Liver (tissue), 9 donors: ENCODE data around the gene DMC1. TPM values are rescaled to one million over a fixed set of nuclear protein-coding genes. Genes with fewer than 3 reads are reported as not detected.

Source experiments
- DNase-seq: peaks from one replicate; pipeline ENCODE4 v3.0.0-alpha.2; 2017; ENCODE audit warnings: low spot score
- H3K27ac ChIP-seq, 2 donors: one replicate each; pipeline ENCODE4 v1.7.0; 2013; ENCODE audit warnings: inconsistent platforms in 2 of 2, low read length in 2 of 2, control low read depth in 1 of 2, low read depth in 1 of 2, mild to moderate bottlenecking in 1 of 2
- H3K27me3 ChIP-seq, 4 donors: one replicate each; pipeline versions ENCODE4 v1.6.1 to v1.7.0; 2013; ENCODE audit warnings: low read length in 3 of 4, inconsistent platforms in 1 of 4, mild to moderate bottlenecking in 1 of 4, moderate library complexity in 1 of 4; ENCODE audit not compliant: control insufficient read depth in 4 of 4, insufficient read depth in 4 of 4
- H3K36me3 ChIP-seq, 4 donors: one replicate each; pipeline versions ENCODE4 v1.6.1 to v1.7.0; 2013; ENCODE audit warnings: low read length in 3 of 4, mild to moderate bottlenecking in 3 of 4, low read depth in 1 of 4, moderate library complexity in 1 of 4; ENCODE audit not compliant: control insufficient read depth in 4 of 4, insufficient read depth in 3 of 4
- H3K4me1 ChIP-seq, 4 donors: one replicate each; pipeline versions ENCODE4 v1.6.1 to v1.7.0; 2013; ENCODE audit warnings: low read length in 3 of 4, mild to moderate bottlenecking in 3 of 4, moderate library complexity in 1 of 4; ENCODE audit not compliant: control insufficient read depth in 4 of 4, insufficient read depth in 4 of 4
- H3K4me3 ChIP-seq, 3 donors: one replicate each; pipeline versions ENCODE4 v1.6.1 to v1.7.0; 2013; ENCODE audit warnings: low read length in 3 of 3, control low read depth in 1 of 3, low read depth in 1 of 3, mild to moderate bottlenecking in 1 of 3
- H3K9ac ChIP-seq, 2 donors: one replicate each; pipeline ENCODE4 v1.7.0; 2013; ENCODE audit warnings: low read length in 2 of 2, mild to moderate bottlenecking in 2 of 2, moderate library complexity in 2 of 2, control low read depth in 1 of 2, low read depth in 1 of 2
- H3K9me3 ChIP-seq, 4 donors: one replicate each; pipeline versions ENCODE4 v1.6.1 to v1.7.0; 2013; ENCODE audit warnings: low read length in 3 of 4; ENCODE audit not compliant: control insufficient read depth in 4 of 4
- EGR1 ChIP-seq, 2 donors: IDR thresholded peaks; 2 replicates each; pipeline ENCODE4 v1.6.1; 2016 to 2018; ENCODE audit warnings: antibody characterized with exemption in 2 of 2, low read depth in 2 of 2
- FOXA1 ChIP-seq: IDR thresholded peaks from 2 replicates; pipeline ENCODE4 v1.6.1; 2016; ENCODE audit warnings: antibody characterized with exemption
- FOXA2 ChIP-seq: IDR thresholded peaks from 2 replicates; pipeline ENCODE4 v1.6.1; 2016; ENCODE audit warnings: antibody characterized with exemption
- GABPA ChIP-seq, 2 donors: IDR thresholded peaks in 1 of 2; conservative IDR thresholded peaks in 1 of 2; 2 replicates each; pipeline ENCODE4 v1.6.1; 2016; ENCODE audit warnings: antibody characterized with exemption in 2 of 2, mild to moderate bottlenecking in 1 of 2, moderate library complexity in 1 of 2
- HNF4A ChIP-seq, 2 donors: conservative IDR thresholded peaks; 2 replicates each; pipeline ENCODE4 v1.6.1; 2016; ENCODE audit warnings: antibody characterized with exemption in 2 of 2, mild to moderate bottlenecking in 2 of 2
- HNF4G ChIP-seq: IDR thresholded peaks from 2 replicates; pipeline ENCODE4 v1.6.1; 2016; ENCODE audit warnings: antibody characterized with exemption
- JUND ChIP-seq, 2 donors: IDR thresholded peaks; 2 replicates each; pipeline ENCODE4 v1.6.1; 2016; ENCODE audit warnings: antibody characterized with exemption in 2 of 2
- NR2F2 ChIP-seq: IDR thresholded peaks from 2 replicates; pipeline ENCODE4 v1.6.1; 2016; ENCODE audit warnings: antibody characterized with exemption
- RAD21 ChIP-seq, 2 donors: IDR thresholded peaks; 2 replicates each; pipeline ENCODE4 v1.6.1; 2016; ENCODE audit warnings: antibody characterized with exemption in 2 of 2, mild to moderate bottlenecking in 2 of 2
- RXRA ChIP-seq, 2 donors: IDR thresholded peaks; 2 replicates each; pipeline ENCODE4 v1.6.1; 2017 to 2018; ENCODE audit warnings: antibody characterized with exemption in 2 of 2, mild to moderate bottlenecking in 1 of 2
- SP1 ChIP-seq: IDR thresholded peaks from 2 replicates; pipeline ENCODE4 v1.6.1; 2018; ENCODE audit warnings: antibody characterized with exemption, mild to moderate bottlenecking
- TAF1 ChIP-seq: conservative IDR thresholded peaks from 2 replicates; pipeline ENCODE4 v1.6.1; 2016; ENCODE audit warnings: antibody characterized with exemption, mild to moderate bottlenecking
- YY1 ChIP-seq: IDR thresholded peaks from 2 replicates; pipeline ENCODE4 v1.6.1; 2016; ENCODE audit warnings: antibody characterized with exemption, mild to moderate bottlenecking
- WGBS: extraction: QIAGEN DNeasy Blood & Tissue Kit; methylation state at CpG from one replicate; pipeline ENCODE4 v1.1.7; 2013; 5-methylcytosine and 5-hydroxymethylcytosine counted together
- polyA plus RNA-seq, 2 donors: library from polyadenylated mRNA; stranded (reverse) in 1 of 2; unstranded in 1 of 2; fragments of 200-250 nt in 1 of 2; fragments of >200 nt in 1 of 2; fragmentation: Nextera tagmentation in 1 of 2; extraction: Ambion mirVana in 1 of 2; gene quantifications; one replicate each; pipeline versions ENCODE4 v1.2.1 to v1.2.3, GENCODE V29; 2013 to 2015
- total RNA-seq, 2 donors: library from RNA; depleted of rRNA; stranded (reverse); fragments of >200 nt; gene quantifications; one replicate each; pipeline ENCODE4 v1.2.3, GENCODE V29; 2014
- TF ChIP-seq, protein P1 (sequence below): IDR thresholded peaks from 2 replicates; pipeline ENCODE4 v1.6.1; 2016; ENCODE audit warnings: antibody characterized with exemption
- TF ChIP-seq, protein P2 (sequence below): IDR thresholded peaks from 2 replicates; pipeline ENCODE4 v1.6.1; 2016; ENCODE audit warnings: antibody characterized with exemption
- TF ChIP-seq, protein P3 (sequence below): IDR thresholded peaks from 2 replicates; pipeline ENCODE4 v1.6.1; 2016; ENCODE audit warnings: antibody characterized with exemption, mild to moderate bottlenecking
- TF ChIP-seq, protein P4 (sequence below): IDR thresholded peaks from 2 replicates; pipeline ENCODE4 v1.6.1; 2016; ENCODE audit warnings: antibody characterized with exemption
- TF ChIP-seq, protein P5 (sequence below): fragments of 150-350 bp; IDR thresholded peaks from 2 replicates; pipeline ENCODE4 v1.5.1; 2017; ENCODE audit warnings: improper control_type of control experiment, low read depth, low read length; ENCODE audit not compliant: missing input control
- donor health status: healthy.
- donor health status: healthy.
- donor health status: healthy.
- donor health status: healthy.
- donor health status: healthy.

Gene DMC1
- total and polyA plus RNA-seq, 4 donors, result 0.25 to 6.8 (median 1.1) TPM; not detected in 1

DNA sequence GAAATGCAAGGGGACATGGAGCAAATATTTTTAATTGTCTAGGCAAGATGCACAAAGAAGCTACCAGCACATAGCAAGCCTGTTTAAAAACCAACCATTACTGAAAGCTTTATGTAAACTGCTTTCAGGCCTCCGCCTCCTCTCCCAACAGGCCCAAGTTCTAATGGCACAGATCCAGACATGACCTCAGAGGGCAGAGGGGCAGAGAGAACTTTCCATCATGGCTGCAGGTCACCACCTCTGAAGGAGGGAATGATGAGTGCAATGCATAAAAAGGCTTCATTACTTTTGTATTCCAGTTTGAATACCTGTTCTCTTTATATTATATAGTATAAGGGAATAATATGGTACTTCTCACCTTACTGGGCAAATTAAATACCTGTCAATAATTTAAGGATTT, 79.1 kb downstream of the DMC1 start:
- Histone ChIP-seq H3K4me3 (no peak overlapping the region), H3K9ac (peak overlapping the region in 1 of 2 donors; percentile 41), H3K36me3 (peaks cover 27 to 79% (median 75%) of the 10 kb centered on the region in 4 donors), H3K4me1 (peaks cover 2 to 5% (median 2%) of the 10 kb centered on the region in 4 donors), H3K27ac (peak overlapping the region; percentile 81 to 92), H3K9me3 (no peaks in the 10 kb centered on the region), H3K27me3 (no peaks in the 10 kb centered on the region)
- 23% methylated on average over 1 of the region's 1 CpG for WGBS
- TF ChIP-seq EGR1 (IDR thresholded peaks at IDR 0.05; ENCODE audit: low read depth in 2 of 2) (peak in 1 of 2 donors; percentile 81), TAF1 (no peak), NR2F2 (peak; percentile 97), FOXA2 (peak; percentile 72), FOXA1 (peak; percentile 25), RAD21 (IDR thresholded peaks at IDR 0.05) (peak; percentile 32 to 50), GABPA (IDR thresholded peaks at IDR 0.05 in 1 of 2, conservative IDR thresholded peaks at IDR 0.05 in 1 of 2) (peak in 1 of 2 donors; percentile 36), RXRA (IDR thresholded peaks at IDR 0.05) (peak; percentile 73 to 79), HNF4A (conservative IDR thresholded peaks at IDR 0.05) (peak; percentile 89 to 95), YY1 (peak; percentile 97), SP1 (peak; percentile 59), JUND (IDR thresholded peaks at IDR 0.05) (peak; percentile 99), HNF4G (peak; percentile 61)
- TF ChIP-seq, protein P1, sequence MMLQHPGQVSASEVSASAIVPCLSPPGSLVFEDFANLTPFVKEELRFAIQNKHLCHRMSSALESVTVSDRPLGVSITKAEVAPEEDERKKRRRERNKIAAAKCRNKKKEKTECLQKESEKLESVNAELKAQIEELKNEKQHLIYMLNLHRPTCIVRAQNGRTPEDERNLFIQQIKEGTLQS, result peak; percentile 57
- TF ChIP-seq, protein P2, sequence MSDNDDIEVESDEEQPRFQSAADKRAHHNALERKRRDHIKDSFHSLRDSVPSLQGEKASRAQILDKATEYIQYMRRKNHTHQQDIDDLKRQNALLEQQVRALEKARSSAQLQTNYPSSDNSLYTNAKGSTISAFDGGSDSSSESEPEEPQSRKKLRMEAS, result no peak
- TF ChIP-seq, protein P3, sequence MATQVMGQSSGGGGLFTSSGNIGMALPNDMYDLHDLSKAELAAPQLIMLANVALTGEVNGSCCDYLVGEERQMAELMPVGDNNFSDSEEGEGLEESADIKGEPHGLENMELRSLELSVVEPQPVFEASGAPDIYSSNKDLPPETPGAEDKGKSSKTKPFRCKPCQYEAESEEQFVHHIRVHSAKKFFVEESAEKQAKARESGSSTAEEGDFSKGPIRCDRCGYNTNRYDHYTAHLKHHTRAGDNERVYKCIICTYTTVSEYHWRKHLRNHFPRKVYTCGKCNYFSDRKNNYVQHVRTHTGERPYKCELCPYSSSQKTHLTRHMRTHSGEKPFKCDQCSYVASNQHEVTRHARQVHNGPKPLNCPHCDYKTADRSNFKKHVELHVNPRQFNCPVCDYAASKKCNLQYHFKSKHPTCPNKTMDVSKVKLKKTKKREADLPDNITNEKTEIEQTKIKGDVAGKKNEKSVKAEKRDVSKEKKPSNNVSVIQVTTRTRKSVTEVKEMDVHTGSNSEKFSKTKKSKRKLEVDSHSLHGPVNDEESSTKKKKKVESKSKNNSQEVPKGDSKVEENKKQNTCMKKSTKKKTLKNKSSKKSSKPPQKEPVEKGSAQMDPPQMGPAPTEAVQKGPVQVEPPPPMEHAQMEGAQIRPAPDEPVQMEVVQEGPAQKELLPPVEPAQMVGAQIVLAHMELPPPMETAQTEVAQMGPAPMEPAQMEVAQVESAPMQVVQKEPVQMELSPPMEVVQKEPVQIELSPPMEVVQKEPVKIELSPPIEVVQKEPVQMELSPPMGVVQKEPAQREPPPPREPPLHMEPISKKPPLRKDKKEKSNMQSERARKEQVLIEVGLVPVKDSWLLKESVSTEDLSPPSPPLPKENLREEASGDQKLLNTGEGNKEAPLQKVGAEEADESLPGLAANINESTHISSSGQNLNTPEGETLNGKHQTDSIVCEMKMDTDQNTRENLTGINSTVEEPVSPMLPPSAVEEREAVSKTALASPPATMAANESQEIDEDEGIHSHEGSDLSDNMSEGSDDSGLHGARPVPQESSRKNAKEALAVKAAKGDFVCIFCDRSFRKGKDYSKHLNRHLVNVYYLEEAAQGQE, result peak; percentile 39
- TF ChIP-seq, protein P4, sequence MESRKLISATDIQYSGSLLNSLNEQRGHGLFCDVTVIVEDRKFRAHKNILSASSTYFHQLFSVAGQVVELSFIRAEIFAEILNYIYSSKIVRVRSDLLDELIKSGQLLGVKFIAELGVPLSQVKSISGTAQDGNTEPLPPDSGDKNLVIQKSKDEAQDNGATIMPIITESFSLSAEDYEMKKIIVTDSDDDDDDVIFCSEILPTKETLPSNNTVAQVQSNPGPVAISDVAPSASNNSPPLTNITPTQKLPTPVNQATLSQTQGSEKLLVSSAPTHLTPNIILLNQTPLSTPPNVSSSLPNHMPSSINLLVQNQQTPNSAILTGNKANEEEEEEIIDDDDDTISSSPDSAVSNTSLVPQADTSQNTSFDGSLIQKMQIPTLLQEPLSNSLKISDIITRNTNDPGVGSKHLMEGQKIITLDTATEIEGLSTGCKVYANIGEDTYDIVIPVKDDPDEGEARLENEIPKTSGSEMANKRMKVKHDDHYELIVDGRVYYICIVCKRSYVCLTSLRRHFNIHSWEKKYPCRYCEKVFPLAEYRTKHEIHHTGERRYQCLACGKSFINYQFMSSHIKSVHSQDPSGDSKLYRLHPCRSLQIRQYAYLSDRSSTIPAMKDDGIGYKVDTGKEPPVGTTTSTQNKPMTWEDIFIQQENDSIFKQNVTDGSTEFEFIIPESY, result no peak
- TF ChIP-seq, protein P5, sequence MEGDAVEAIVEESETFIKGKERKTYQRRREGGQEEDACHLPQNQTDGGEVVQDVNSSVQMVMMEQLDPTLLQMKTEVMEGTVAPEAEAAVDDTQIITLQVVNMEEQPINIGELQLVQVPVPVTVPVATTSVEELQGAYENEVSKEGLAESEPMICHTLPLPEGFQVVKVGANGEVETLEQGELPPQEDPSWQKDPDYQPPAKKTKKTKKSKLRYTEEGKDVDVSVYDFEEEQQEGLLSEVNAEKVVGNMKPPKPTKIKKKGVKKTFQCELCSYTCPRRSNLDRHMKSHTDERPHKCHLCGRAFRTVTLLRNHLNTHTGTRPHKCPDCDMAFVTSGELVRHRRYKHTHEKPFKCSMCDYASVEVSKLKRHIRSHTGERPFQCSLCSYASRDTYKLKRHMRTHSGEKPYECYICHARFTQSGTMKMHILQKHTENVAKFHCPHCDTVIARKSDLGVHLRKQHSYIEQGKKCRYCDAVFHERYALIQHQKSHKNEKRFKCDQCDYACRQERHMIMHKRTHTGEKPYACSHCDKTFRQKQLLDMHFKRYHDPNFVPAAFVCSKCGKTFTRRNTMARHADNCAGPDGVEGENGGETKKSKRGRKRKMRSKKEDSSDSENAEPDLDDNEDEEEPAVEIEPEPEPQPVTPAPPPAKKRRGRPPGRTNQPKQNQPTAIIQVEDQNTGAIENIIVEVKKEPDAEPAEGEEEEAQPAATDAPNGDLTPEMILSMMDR, result no peak
- peak; percentile 65 for DNase-seq
